Measurements from ENCODE around the gene USHBP1. TPM values are rescaled to one million over a fixed set of nuclear protein-coding genes. Genes with fewer than 3 reads are reported as not detected.

Gene USHBP1
- total and polyA plus RNA-seq, 2 experiments from 2014 or later, result 0.39 to 0.56 TPM

DNA sequence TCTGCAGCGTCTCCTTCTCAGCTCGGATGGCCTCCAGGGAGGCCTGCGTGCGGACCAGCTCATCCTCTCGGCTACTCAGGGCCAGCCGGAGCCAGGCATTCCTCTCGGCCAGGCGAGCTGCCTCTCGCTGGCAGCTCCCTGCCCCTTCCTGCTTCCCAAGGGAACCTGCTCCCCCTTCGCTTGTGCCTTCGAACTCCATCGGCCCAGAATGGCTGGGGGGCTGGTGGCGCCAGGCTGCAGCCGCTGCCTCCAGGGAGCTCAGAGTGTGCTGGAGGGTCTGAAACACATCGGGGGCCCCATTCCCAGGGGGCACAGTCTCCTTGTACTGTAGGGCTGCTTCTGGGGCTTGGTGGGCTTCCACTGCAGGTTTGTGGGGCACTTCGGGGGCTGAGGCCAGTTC, 2.0 kb downstream of the USHBP1 start:
- no peaks in the 10 kb centered on the region for H3K4me1 ChIP-seq (ENCODE audit: low read depth)
- H3K4me3 ChIP-seq, result no peak overlapping the region
- H3K27ac ChIP-seq, result no peak overlapping the region
- H3K9me3 ChIP-seq (ENCODE audit: low read depth), result no peaks in the 10 kb centered on the region
- no peak for TF ChIP-seq CTCF (IDR thresholded peaks at IDR 0.05; ENCODE audit: low read depth, low read length)
- no peaks in the 10 kb centered on the region for H3K36me3 ChIP-seq
- no peaks in the 10 kb centered on the region for H3K27me3 ChIP-seq
- no peak for DNase-seq (ENCODE audit: low read depth in 1 of 2, low spot score in 1 of 2)

DNA sequence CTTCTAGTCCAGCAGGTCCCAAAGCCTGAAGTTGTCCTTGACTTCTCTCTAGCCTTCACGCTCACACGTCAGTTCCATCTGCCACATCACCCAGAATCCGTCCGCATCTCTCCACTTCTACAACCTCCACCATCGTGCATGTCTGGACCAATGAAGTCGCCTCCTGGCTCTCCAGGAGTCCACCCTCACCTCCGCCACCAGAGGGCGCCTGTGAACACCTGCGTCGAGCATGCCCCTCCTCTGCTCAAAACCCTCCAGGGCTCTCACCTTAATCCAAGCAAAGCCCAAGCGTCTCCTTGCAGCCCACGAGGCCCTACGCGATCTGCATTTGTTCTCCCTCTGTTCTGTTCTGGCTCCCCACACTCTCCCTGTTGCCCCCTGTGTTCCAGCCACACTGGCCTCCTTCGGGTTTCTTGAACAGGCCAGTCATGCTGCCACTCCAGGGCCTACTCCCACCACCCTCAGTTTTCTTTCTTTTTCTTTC, 3.7 kb downstream of the USHBP1 start:
- Histone ChIP-seq H3K36me3 (no peaks in the 10 kb centered on the region), H3K27ac (no peak overlapping the region), H3K27me3 (no peaks in the 10 kb centered on the region), H3K9me3 (ENCODE audit: low read depth) (no peaks in the 10 kb centered on the region), H3K4me1 (ENCODE audit: low read depth) (no peaks in the 10 kb centered on the region), H3K4me3 (no peak overlapping the region)
- peak; percentile 82 for DNase-seq (ENCODE audit: low read depth in 1 of 2, low spot score in 1 of 2)
- peak; percentile 88 for TF ChIP-seq CTCF (IDR thresholded peaks at IDR 0.05; ENCODE audit: low read depth, low read length)

DNA sequence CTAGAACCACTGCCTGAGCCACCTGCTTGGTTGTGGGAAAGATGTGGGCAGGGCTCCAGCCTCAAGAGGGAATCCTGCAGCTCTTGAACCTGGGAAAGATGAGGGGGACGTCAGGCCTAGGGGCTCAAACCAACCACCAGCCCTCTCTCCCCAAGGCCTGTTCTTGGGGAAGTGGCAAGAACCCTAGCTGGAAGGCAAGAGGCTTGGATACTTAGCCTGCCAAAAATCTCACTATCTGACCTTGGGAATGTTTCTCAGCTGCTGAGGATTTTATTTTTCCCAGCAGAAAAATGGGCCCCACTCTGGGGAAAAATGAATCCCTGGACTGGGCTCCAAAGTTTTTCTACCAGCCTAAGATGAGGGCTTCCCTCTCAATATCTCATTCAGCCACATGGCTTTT, 4.6 kb downstream of the USHBP1 start:
- H3K4me1 ChIP-seq (ENCODE audit: low read depth), result no peaks in the 10 kb centered on the region
- TF ChIP-seq CTCF (IDR thresholded peaks at IDR 0.05; ENCODE audit: low read depth, low read length), result no peak

DNA sequence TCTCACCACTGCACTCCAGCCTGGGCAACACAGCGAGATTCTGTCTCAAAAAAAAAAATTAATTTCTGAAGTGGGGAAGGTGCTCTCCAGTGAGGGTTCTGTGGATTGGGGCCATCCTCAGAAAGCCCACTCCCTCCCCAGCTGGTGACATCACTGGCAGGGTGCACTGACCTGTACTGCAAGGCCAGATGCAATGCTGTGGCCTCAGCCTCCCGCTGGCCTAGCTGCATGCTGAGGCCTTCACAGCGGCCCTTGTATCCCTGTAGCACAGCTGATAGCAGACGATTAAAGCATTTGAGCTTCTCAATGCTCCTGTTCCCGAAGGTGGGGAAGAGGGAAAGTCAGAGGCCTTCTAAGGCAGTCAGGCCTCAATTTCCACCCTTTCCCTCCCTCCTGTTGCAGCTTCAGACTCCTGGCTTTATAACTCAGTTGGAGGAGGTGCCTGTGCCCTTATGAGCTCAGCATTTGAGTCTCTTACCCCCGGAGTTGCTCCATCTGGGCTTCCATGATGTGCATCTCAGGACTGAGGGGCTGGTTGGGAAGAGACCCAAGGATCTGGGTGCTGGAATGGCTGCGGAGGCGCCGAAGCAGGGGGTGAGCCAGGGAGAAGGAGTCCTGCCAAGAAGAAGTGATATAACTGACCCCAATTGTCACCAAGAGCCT, 5.3 kb downstream of the USHBP1 start:
- Histone ChIP-seq H3K4me3 (no peak overlapping the region), H3K9me3 (ENCODE audit: low read depth) (no peaks in the 10 kb centered on the region), H3K27me3 (no peaks in the 10 kb centered on the region), H3K36me3 (no peaks in the 10 kb centered on the region), H3K27ac (no peak overlapping the region), H3K4me1 (ENCODE audit: low read depth) (no peaks in the 10 kb centered on the region)
- no peak for TF ChIP-seq CTCF (IDR thresholded peaks at IDR 0.05; ENCODE audit: low read depth, low read length)
- peak in 1 of 2 donors; percentile 36 for DNase-seq (ENCODE audit: low read depth in 1 of 2, low spot score in 1 of 2)

More for the DNA sequence above, 4.6 kb downstream of the USHBP1 start:
- no peak for DNase-seq (ENCODE audit: low read depth in 1 of 2, low spot score in 1 of 2)
- Histone ChIP-seq H3K36me3 (no peaks in the 10 kb centered on the region), H3K4me3 (no peak overlapping the region), H3K9me3 (ENCODE audit: low read depth) (no peaks in the 10 kb centered on the region), H3K27ac (no peak overlapping the region), H3K27me3 (no peaks in the 10 kb centered on the region)

- no peak for DNase-seq (ENCODE audit: low read depth in 1 of 2, low spot score in 1 of 2)
- TF ChIP-seq CTCF (IDR thresholded peaks at IDR 0.05; ENCODE audit: low read depth, low read length), result no peak
- no peak overlapping the region for H3K4me3 ChIP-seq
- no peaks in the 10 kb centered on the region for H3K36me3 ChIP-seq
- no peaks in the 10 kb centered on the region for H3K4me1 ChIP-seq (ENCODE audit: low read depth)
- no peaks in the 10 kb centered on the region for H3K27me3 ChIP-seq
- H3K9me3 ChIP-seq (ENCODE audit: low read depth), result no peaks in the 10 kb centered on the region
- no peak overlapping the region for H3K27ac ChIP-seq
Measured at GRCh38 chr19:17256130-17256529, 8.4 kb downstream of the USHBP1 start.

Data from cardiac muscle cell (in vitro differentiated cells and primary cell).